ENCODE results near the gene TOLLIP.

DNA sequence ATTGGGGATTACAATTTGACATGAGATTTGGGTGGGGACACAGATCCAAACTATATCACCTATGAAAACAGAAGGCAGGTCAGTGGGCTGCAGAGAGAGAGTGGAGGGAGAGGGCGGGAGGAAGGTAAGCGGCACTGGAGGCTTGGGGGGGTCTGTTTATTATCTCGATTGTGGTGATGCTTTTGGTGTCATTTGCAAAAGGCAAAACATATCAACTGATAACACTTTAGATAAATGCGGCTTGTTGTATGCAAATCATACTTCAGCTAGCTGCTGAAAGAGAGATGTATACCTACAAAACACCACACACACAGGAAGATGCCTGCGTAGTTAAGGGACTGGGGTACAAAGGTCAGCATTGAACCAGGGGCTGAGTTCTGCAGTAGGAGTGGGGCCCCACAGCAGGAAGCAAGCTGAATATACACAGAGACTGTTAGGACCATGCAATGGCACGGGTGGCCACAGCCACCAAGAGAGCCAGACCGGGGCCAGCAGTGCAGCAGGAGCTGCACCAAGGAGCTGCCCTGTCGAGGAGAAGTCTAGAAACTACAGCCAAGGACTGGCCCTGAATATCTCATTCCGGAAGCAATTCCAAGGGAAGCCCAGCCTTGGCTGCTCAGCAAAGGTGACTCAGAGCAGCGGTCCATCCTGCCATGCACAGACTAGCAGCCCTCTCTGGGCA, 23.8 kb upstream of the TOLLIP start:
- TF ChIP-seq, protein P1, sequence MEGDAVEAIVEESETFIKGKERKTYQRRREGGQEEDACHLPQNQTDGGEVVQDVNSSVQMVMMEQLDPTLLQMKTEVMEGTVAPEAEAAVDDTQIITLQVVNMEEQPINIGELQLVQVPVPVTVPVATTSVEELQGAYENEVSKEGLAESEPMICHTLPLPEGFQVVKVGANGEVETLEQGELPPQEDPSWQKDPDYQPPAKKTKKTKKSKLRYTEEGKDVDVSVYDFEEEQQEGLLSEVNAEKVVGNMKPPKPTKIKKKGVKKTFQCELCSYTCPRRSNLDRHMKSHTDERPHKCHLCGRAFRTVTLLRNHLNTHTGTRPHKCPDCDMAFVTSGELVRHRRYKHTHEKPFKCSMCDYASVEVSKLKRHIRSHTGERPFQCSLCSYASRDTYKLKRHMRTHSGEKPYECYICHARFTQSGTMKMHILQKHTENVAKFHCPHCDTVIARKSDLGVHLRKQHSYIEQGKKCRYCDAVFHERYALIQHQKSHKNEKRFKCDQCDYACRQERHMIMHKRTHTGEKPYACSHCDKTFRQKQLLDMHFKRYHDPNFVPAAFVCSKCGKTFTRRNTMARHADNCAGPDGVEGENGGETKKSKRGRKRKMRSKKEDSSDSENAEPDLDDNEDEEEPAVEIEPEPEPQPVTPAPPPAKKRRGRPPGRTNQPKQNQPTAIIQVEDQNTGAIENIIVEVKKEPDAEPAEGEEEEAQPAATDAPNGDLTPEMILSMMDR (IDR thresholded peaks at IDR 0.05) = no peak
- no peak for TF ChIP-seq POLR2A (IDR thresholded peaks at IDR 0.05)

Data from tibial nerve (tissue), 3 donors.